Right lobe of liver (tissue), 4 donors: ENCODE results near the gene ENTPD8.

ENCODE experiments used
- CTCF ChIP-seq, 4 donors: fragments of 200-600 bp in 3 of 4; fragments of 450-650 bp in 1 of 4; IDR thresholded peaks; one replicate each; pipeline versions ENCODE4 v1.5.1 to v1.8.0; 2016 to 2022; ENCODE audit warnings: antibody characterized with exemption in 4 of 4, mild to moderate bottlenecking in 2 of 4
- POLR2A ChIP-seq: fragments of 450-650 bp; IDR thresholded peaks from one replicate; pipeline ENCODE4 v1.6.1; 2017; ENCODE audit warnings: antibody characterized with exemption, mild to moderate bottlenecking
- donor health status: DM: no; HTN: no; CAD: no.
- donor health status: DM: no; HTN: no; CAD: no.
- donor health status: DM: no; HTN: yes; CAD: no.

- no peak for TF ChIP-seq CTCF (IDR thresholded peaks at IDR 0.05)
- TF ChIP-seq POLR2A = no peak
These were observed 13.6 kb upstream of the ENTPD8 start for GRCh38 chr9:137454597-137455358.
